CD4-positive, alpha-beta T cell treated with Interleukin-2 at 100 ng/mL for 4 hours (primary cell): Measurements from ENCODE around the gene MFAP3L.

ENCODE experiments used
- DNase-seq: peaks from one replicate; pipeline ENCODE4 v3.0.0-alpha.2; 2020; ENCODE audit warnings: low spot score

Gene MFAP3L

GRCh38 chr4:170017252-170017651, 8.9 kb downstream of the MFAP3L start:
- DNase-seq, result no peak

DNA sequence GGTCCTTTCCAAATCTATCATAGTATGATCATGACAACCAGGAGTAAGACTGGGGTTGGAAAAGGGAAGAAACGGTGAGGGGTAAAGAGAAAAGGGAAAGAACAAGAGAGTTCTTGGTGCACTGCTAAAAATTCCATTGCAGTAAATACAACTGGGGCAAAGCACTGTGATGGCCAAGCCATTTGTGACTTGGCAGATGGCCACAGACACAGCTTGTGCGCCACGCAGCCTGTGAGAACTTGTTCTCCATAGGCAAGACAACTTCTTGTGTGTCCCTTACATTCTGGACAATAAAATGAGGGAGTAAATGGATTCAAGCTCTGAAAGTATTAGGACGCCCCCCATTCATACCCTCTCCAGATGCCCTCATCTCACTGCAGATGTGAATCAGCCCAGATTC, 10.9 kb downstream of the MFAP3L start:
- DNase-seq, result no peak

GRCh38 chr4:170014359-170015011, 11.7 kb downstream of the MFAP3L start:
- DNase-seq, result no peak

DNA sequence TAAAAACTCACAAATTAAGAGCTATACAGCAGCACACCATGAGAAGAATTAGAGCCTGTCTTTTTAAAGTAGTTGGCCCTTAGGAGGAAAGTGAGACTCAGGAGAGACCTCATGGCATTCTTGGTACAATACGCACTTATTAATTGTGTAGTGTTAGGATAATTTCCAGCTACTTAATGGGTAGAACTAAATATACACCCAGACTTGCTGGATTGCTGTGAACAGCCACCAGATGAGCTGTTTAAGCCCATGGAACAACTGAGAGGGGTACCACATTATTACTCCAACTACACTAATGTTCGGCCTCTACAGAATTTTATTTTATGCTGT, 13.6 kb downstream of the MFAP3L start:
- DNase-seq, result no peak

DNA sequence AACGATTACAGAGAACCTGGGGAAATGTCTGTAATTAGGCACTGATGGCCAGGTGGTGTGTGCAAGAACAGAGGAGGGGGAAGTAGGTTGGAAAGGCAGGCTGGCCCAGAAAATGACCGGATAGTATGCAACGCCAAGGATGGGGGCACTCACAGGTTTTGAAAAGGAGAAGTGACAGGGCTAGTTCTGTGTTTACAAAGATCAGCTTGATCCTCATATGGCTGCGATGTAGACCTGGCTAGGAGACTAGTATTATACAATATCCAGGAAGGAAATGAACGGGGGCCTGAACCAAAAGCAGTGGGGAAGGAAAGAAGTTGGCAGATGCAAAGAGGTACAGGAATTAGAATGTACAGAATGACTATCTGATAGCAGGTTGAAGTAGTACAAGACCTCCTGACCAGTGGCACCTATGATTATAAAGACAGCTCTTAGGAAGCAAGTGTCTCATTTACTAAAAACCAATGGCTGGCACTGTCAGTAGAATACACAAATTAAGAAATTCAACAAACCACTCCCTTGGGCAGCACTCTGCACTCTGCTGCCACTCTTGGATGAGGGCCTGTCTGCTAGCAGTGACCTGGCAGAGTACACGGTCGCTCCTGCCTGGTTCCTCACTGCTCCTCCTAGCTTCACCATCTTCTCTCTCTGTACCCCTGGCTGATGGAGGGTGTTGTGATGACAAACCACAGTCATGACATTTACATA, 14.1 kb downstream of the MFAP3L start:
- DNase-seq, result no peak

DNA sequence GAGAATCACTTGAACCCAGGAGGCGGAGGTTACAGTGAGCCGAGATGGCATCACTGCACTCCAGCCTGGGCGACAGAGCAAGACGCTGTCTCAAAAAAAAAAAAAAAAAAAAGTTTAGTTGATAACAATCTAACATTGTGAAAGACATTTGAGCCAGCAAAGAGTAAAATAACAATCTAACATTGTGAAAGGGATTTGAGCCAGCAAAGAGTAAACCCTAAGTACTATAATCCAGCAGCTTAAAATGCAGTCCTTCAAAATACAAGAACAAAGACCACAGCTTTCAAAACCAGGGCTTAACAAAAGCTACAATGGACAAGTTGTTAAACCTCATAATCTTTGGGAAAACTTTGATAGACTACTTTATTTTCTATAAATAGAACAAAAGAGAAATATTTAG, 16.9 kb downstream of the MFAP3L start:
- DNase-seq, result no peak

- DNase-seq, result no peak
Measured at GRCh38 chr4:170008801-170009200, 17.4 kb downstream of the MFAP3L start.

DNA sequence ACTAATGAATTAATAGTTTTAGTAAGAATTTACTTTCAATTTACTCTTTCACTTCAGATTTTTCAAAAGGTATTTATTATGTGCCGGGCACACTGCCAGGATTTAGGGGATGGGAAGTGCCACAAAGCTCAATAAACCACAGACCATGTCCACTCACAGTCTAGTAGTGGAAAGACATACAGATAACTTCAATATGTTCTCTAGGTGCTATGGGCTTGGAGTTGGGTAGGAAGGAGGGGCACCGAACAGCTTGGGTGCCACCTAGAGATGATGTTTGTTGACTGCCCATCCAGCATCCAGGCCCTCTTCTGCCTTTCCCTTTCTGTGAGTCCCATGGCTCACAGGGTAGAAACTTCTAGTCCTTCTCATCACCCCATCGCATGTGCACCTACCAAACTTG, 17.8 kb downstream of the MFAP3L start:
- no peak for DNase-seq

- DNase-seq, result no peak
Measured at GRCh38 chr4:170007113-170007512, 19.1 kb downstream of the MFAP3L start.

DNA sequence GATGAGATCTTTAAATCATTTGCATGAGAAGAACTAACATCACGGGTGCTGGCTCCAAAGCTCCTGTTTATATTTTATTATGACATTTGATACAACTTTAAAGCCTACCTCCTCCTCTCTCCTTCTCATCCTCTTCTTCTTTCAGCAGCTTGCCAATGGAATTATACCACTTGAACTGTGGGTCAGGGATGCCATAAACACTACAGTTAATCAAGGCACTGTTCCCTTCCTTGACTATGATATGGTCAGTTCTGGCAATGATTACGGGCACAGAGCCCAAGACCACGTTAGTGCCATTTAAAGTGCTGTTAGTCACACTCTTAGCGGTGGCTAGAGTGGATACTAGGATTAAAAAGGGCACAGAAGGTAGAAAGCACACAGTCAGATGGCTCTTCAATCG, 20.7 kb downstream of the MFAP3L start:
- no peak for DNase-seq

DNA sequence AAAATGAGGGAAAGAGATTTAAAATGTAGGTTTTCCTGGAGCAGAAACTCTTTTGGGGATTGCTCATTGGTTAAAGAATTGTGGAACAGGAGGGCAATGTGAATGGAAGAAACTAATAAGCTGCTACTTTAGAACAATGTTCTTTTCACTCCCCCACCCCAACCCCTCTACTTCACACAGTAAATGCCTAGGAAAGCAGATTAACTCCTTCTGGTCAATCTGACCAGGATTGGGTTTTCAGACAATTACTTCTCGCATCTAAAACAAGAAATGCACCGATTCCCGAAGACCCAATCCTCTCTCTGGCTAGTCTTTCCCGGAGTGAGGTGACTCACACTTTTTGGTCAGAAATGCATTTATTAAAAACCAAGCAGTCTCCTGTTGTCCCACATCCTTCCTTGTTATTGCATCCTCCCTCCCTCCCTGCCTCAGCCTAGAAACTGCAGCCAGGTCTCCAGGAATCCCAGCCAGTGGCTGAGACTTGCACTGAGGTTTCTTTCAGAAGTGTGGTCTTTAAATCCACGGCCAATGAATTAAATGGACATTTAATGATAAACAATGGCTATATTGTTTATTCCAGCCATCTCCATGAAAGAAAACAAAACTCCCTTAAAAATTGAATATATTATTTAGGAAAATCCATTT, 21.4 kb downstream of the MFAP3L start:
- no peak for DNase-seq

DNA sequence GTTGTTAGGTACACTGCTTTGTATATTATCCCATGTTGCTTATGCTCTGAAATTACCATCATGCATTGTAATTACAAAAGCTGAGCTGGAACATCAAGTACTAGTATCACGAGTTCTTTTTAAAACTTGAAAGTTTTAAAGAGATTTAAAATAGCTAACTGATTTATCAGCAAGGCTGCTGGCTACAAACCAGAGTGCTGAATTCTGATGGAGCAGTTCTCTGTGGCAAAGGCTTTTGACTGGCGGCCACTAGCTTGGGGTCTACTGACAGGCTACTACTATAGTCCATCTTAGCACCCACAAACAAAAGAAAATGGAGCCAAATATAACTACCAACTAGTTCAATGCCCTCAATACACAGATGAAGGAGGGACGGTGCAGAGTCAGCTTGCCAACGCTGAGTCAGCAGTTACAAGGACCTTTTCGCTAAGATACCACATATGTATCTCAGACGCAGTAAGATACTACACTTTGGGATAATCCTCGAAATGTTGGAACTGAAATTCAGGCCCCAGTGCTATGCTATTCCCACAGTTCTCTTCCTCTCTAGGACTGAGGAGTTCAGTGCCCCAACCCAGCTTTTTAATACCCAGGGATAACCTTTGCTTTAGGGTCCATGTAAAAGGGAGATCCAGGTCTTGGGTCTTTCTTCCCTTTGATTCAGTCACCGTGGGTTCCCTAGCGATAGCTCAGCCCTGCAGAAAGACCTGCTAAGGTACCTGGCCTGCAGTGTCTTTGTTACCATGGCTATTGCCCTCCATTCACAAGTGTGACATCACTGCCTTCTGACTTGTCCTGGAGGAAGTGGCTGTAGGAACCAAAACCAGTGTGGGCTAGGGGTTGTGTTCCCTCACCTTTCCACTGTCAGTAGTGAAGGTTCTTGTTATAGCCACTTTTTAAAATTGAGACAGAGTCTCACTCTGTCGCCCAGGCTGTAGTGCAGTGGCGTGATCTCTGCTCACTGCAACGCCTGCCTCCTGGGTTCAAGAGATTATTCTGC, 22.8 kb downstream of the MFAP3L start:
- DNase-seq, result no peak

GRCh38 chr4:170001745-170002267, 24.4 kb downstream of the MFAP3L start:
- DNase-seq, result no peak

DNA sequence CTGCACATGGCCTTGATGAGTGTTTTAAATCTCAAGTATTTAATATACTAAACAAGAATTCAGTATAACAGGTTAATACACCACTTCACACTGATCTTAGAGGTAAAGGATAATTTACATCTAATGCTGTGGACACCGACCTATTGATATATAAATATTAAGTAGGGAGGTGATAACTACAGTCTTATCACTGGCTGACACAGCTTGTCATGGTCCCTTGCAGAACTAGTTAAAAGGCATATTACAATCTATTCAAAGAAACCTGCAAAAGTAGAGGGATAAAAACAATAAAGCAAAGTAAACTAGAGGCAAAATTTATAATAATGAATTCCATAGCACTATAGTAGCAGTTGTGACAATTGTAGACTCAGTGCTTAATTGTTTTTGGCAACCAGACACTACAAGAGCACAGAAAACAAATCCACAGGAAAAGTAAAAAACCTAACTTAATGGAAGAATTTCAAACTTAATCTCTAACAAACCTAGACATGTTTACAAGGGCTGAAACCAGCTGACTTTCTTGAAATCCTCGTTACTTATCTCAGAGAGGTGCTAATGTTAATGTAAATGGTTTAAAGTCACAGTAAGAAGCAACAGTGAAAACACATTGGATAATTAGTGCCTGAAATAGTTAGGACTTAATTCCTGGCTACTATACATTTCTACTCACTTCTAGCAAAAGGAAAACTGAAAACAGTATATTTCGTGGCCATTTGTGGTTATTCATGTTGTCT, 25.0 kb downstream of the MFAP3L start:
- DNase-seq, result no peak

- no peak for DNase-seq
Measured at GRCh38 chr4:169999923-170000322, 26.3 kb downstream of the MFAP3L start.

GRCh38 chr4:169998981-169999380, 27.2 kb downstream of the MFAP3L start:
- DNase-seq, result no peak

GRCh38 chr4:169996379-169997240, 29.6 kb downstream of the MFAP3L start:
- no peak for DNase-seq

GRCh38 chr4:169993531-169993930, 32.7 kb downstream of the MFAP3L start:
- no peak for DNase-seq

- no peak for DNase-seq
Measured at GRCh38 chr4:169988252-169988651, 37.9 kb downstream of the MFAP3L start.
